A549 (cell line): Measurements from ENCODE around the gene CRYBB1.

Source experiments
- CBX2 ChIP-seq: fragments of 200-600 bp; sonication (generic); IDR thresholded peaks from 2 replicates; pipeline ENCODE4 v1.6.1; 2016; ENCODE audit warnings: low read depth, mild to moderate bottlenecking, borderline replicate concordance
- CTCF ChIP-seq: fragments of >200 bp; sonication (Bioruptor Twin); formaldehyde crosslinking; IDR thresholded peaks from 3 replicates; pipeline ENCODE4 v1.5.1; 2016
- FOSL2 ChIP-seq, 2 experiments: fragments of 450-650 bp in 1 of 2; fragments of >200 bp in 1 of 2; sonication (Bioruptor Twin) in 1 of 2; formaldehyde crosslinking; IDR thresholded peaks; 2 replicates each; pipeline versions ENCODE4 v1.5.0 to v1.6.1; 2016 to 2020; ENCODE audit warnings: mild to moderate bottlenecking in 1 of 2, moderate library complexity in 1 of 2
- FOXS1 ChIP-seq: fragments of 250-450 bp; sonication (Bioruptor Pico); IDR thresholded peaks from 2 replicates; pipeline ENCODE4 v1.5.0; 2020; ENCODE audit warnings: mild to moderate bottlenecking, moderate library complexity
- MAFK ChIP-seq: fragments of 450-650 bp; IDR thresholded peaks from 2 replicates; pipeline ENCODE4 v1.6.1; 2014; ENCODE audit not compliant: partially characterized antibody
- PHF8 ChIP-seq: fragments of 200-600 bp; sonication (generic); IDR thresholded peaks from 2 replicates; pipeline ENCODE4 v1.6.1; 2016; ENCODE audit warnings: low read depth, mild to moderate bottlenecking, antibody characterized with exemption, moderate library complexity, borderline replicate concordance
- RNF2 ChIP-seq: fragments of 200-600 bp; sonication (generic); IDR thresholded peaks from 2 replicates; pipeline ENCODE4 v1.6.1; 2016; ENCODE audit warnings: low read depth, mild to moderate bottlenecking, antibody characterized with exemption, moderate library complexity, borderline replicate concordance
- USF2 ChIP-seq: fragments of 450-650 bp; IDR thresholded peaks from 2 replicates; pipeline ENCODE4 v1.6.1; 2014; ENCODE audit warnings: antibody characterized with exemption
- ZFP36 ChIP-seq: fragments of 450-650 bp; IDR thresholded peaks from 2 replicates; pipeline ENCODE4 v1.6.1; 2014; ENCODE audit warnings: borderline replicate concordance; ENCODE audit not compliant: partially characterized antibody

GRCh38 chr22:26615830-26616435 lies 1.9 kb downstream of the CRYBB1 start:
- no peak for TF ChIP-seq CBX2
- no peak for TF ChIP-seq FOSL2 (IDR thresholded peaks at IDR 0.05)
- TF ChIP-seq FOSL2 (CRISPR knock-in tag; IDR thresholded peaks at IDR 0.05) = no peak
- TF ChIP-seq MAFK = no peak
- TF ChIP-seq ZFP36 = no peak
- no peak for TF ChIP-seq RNF2
- TF ChIP-seq CTCF = no peak
- no peak for TF ChIP-seq USF2
- TF ChIP-seq FOXS1 (CRISPR knock-in tag) = no peak
- no peak for TF ChIP-seq PHF8
